Measurements from ENCODE around the gene CFL1.

DNA sequence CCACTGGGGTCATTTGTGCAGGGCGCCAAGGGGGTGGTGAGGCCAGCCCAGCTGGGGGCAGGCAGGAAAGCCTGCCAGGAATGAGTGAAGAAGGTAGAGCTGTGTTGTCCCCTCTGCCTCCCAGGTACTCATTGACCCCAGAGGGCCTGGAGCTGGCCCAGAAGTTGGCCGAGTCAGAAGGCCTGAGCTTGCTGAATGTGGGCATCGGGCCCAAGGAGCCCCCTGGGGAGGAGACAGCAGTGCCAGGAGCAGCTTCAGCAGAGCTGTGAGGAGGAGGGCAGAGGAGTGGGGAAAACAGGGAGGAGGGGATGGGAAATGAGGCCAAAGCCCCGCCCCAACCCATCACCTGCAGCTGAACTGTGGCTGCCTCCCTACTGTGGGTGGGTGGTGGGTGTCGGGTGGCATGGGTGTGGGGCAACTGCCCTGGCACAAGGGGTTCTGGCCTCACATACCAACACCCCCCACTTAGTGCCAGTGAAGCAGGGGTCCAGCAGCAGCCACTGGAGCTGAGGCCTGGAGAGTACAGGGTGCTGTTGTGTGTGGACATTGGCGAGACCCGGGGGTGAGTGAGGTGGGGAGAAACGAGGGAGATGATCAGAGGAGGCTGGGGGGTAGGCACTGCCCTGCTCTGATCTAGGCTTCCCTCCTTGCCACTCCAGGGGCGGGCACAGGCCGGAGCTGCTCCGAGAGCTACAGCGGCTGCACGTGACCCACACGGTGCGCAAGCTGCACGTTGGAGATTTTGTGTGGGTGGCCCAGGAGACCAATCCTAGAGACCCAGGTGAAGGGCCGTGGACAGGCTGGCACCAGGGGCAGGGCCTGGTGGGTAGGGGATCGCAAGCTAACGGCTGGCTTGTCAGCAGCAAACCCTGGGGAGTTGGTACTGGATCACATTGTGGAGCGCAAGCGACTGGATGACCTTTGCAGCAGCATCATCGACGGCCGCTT is 5.2 kb upstream of the CFL1 start:
- no peak for TF ChIP-seq EP300 (IDR thresholded peaks at IDR 0.05; ENCODE audit: borderline replicate concordance in 1 of 2, low read depth in 2 of 2, low read length in 2 of 2)
- TF ChIP-seq, protein P1, sequence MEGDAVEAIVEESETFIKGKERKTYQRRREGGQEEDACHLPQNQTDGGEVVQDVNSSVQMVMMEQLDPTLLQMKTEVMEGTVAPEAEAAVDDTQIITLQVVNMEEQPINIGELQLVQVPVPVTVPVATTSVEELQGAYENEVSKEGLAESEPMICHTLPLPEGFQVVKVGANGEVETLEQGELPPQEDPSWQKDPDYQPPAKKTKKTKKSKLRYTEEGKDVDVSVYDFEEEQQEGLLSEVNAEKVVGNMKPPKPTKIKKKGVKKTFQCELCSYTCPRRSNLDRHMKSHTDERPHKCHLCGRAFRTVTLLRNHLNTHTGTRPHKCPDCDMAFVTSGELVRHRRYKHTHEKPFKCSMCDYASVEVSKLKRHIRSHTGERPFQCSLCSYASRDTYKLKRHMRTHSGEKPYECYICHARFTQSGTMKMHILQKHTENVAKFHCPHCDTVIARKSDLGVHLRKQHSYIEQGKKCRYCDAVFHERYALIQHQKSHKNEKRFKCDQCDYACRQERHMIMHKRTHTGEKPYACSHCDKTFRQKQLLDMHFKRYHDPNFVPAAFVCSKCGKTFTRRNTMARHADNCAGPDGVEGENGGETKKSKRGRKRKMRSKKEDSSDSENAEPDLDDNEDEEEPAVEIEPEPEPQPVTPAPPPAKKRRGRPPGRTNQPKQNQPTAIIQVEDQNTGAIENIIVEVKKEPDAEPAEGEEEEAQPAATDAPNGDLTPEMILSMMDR (IDR thresholded peaks at IDR 0.05; ENCODE audit: control extremely low read depth in 1 of 3, insufficient read depth in 1 of 3, low read depth in 1 of 3, low read length in 3 of 3) = no peak
- no peak for TF ChIP-seq RBBP5 (IDR thresholded peaks at IDR 0.05; ENCODE audit: borderline replicate concordance, low read depth, low read length)
- no peak for TF ChIP-seq EZH2 (IDR thresholded peaks at IDR 0.05; ENCODE audit: low read depth, low read length, severe bottlenecking)
- TF ChIP-seq MAFK (IDR thresholded peaks at IDR 0.05; ENCODE audit: low read depth, low read length) = no peak
- TF ChIP-seq SUZ12 (IDR thresholded peaks at IDR 0.05; ENCODE audit: low read length) = no peak
- no peak for TF ChIP-seq SIN3A (conservative IDR thresholded peaks at IDR 0.05 in 1 of 2, IDR thresholded peaks at IDR 0.05 in 1 of 2; ENCODE audit: low read depth in 1 of 2, low read length in 2 of 2)
- no peak for TF ChIP-seq TCF12 (IDR thresholded peaks at IDR 0.05; ENCODE audit: low read depth, low read length)
- TF ChIP-seq YY1 (IDR thresholded peaks at IDR 0.05; ENCODE audit: low read depth, low read length) = no peak
- no peak for TF ChIP-seq BCL11A (IDR thresholded peaks at IDR 0.05; ENCODE audit: low read depth in 2 of 2, low read length in 2 of 2)
- no peak for TF ChIP-seq TEAD4 (IDR thresholded peaks at IDR 0.05; ENCODE audit: low read depth, low read length)
- TF ChIP-seq POLR2AphosphoS5 (IDR thresholded peaks at IDR 0.05; ENCODE audit: low read depth, low read length) = peak; percentile 64; the same call in 1 of the 2 replicates
- TF ChIP-seq TBP (IDR thresholded peaks at IDR 0.05; ENCODE audit: low read depth, low read length) = no peak
- TF ChIP-seq RFX5 (IDR thresholded peaks at IDR 0.05; ENCODE audit: borderline replicate concordance, low read depth, low read length) = no peak

Data from H1 (cell line).